Mesendoderm (in vitro differentiated cells): ENCODE results near the gene C22orf31.

ENCODE experiments used
- DNase-seq: peaks from one replicate; pipeline ENCODE4 v3.0.0; 2013
- H2AK5ac ChIP-seq: 2 replicates; pipeline ENCODE4 v1.6.1; 2013; ENCODE audit warnings: low read length, inconsistent platforms
- H2BK120ac ChIP-seq: 2 replicates; pipeline ENCODE4 v1.6.1; 2013; ENCODE audit warnings: low read depth, mild to moderate bottlenecking, low read length, moderate library complexity, mixed read lengths
- H2BK15ac ChIP-seq: replicated peaks from 2 replicates; pipeline ENCODE4 v1.6.1; 2013; ENCODE audit warnings: low read depth, mild to moderate bottlenecking, moderate library complexity
- H2BK5ac ChIP-seq: 2 replicates; pipeline ENCODE4 v1.6.1; 2013; ENCODE audit warnings: low read length, inconsistent platforms
- H3K18ac ChIP-seq: 2 replicates; pipeline ENCODE4 v1.6.1; 2013; ENCODE audit warnings: mild to moderate bottlenecking, low read length, mixed read lengths
- H3K23ac ChIP-seq: one replicate; pipeline ENCODE4 v1.6.1; 2013; ENCODE audit warnings: low read length
- H3K27ac ChIP-seq: 2 replicates; pipeline ENCODE4 v1.5.1; 2013; ENCODE audit warnings: low read depth, mild to moderate bottlenecking, inconsistent platforms, low read length, moderate library complexity
- H3K27me3 ChIP-seq: 2 replicates; pipeline ENCODE4 v1.6.1; 2013; ENCODE audit warnings: low read length, control low read depth, mild to moderate bottlenecking, inconsistent platforms; ENCODE audit not compliant: insufficient read depth, poor library complexity
- H3K36me3 ChIP-seq: 2 replicates; pipeline ENCODE4 v1.6.1; 2013; ENCODE audit warnings: low read length, inconsistent platforms; ENCODE audit not compliant: control insufficient read depth, insufficient read depth
- H3K4ac ChIP-seq: one replicate; pipeline ENCODE4 v1.6.1; 2013; ENCODE audit warnings: low read depth, mild to moderate bottlenecking, low read length, moderate library complexity
- H3K4me1 ChIP-seq: 2 replicates; pipeline ENCODE4 v1.6.1; 2013; ENCODE audit warnings: low read depth, low read length, inconsistent platforms; ENCODE audit not compliant: control insufficient read depth
- H3K4me2 ChIP-seq: 2 replicates; pipeline ENCODE4 v1.6.1; 2013; ENCODE audit warnings: low read length
- H3K4me3 ChIP-seq: 2 replicates; pipeline ENCODE4 v1.5.1; 2013; ENCODE audit warnings: mild to moderate bottlenecking, low read length
- H3K56ac ChIP-seq: one replicate; pipeline ENCODE4 v1.6.1; 2013; ENCODE audit warnings: low read length
- H3K79me1 ChIP-seq: 2 replicates; pipeline ENCODE4 v1.6.1; 2013; ENCODE audit warnings: low read length, inconsistent platforms
- H3K79me2 ChIP-seq: 2 replicates; pipeline ENCODE4 v1.6.1; 2013; ENCODE audit warnings: mild to moderate bottlenecking, low read length; ENCODE audit not compliant: control insufficient read depth, insufficient read depth
- H3K9ac ChIP-seq: 2 replicates; pipeline ENCODE4 v1.6.1; 2013; ENCODE audit warnings: low read length, inconsistent platforms
- H4K5ac ChIP-seq: one replicate; pipeline ENCODE4 v1.6.1; 2013; ENCODE audit warnings: low read length
- H4K8ac ChIP-seq: one replicate; pipeline ENCODE4 v1.6.1; 2013; ENCODE audit warnings: low read depth, mild to moderate bottlenecking, control low read depth, low read length, moderate library complexity
- WGBS: extraction: QIAGEN DNeasy Blood & Tissue Kit; methylation state at CpG from one replicate; pipeline ENCODE4 v1.1.7; 2013; ENCODE audit warnings: low lambda C conversion rate, missing lambda C conversion rate; ENCODE audit not compliant: insufficient coverage; ENCODE audit errors: extremely low coverage; 5-methylcytosine and 5-hydroxymethylcytosine counted together

C22orf31 gene

GRCh38 chr22:29080106-29080975 is 18.7 kb upstream of the C22orf31 start:
- H3K18ac ChIP-seq = no peak overlapping the region
- H3K27me3 ChIP-seq = no peaks in the 10 kb centered on the region
- no peak overlapping the region for H2BK5ac ChIP-seq
- H4K5ac ChIP-seq = no peak overlapping the region
- no peak overlapping the region for H3K4me2 ChIP-seq
- no peak overlapping the region for H3K27ac ChIP-seq
- no peak overlapping the region for H3K4ac ChIP-seq
- no peak for DNase-seq
- H2AK5ac ChIP-seq = no peak overlapping the region
- no peak overlapping the region for H4K8ac ChIP-seq
- H3K36me3 ChIP-seq = no peaks in the 10 kb centered on the region
- H3K79me1 ChIP-seq = no peaks in the 10 kb centered on the region
- H3K4me1 ChIP-seq = no peaks in the 10 kb centered on the region
- no peak overlapping the region for H3K9ac ChIP-seq
- WGBS = no CpG with 5 or more reads among the region's 7 CpGs
- H3K4me3 ChIP-seq = no peak overlapping the region
- no peak overlapping the region for H3K23ac ChIP-seq
- no peak overlapping the region for H2BK120ac ChIP-seq
- H2BK15ac ChIP-seq = no peak overlapping the region
- no peak overlapping the region for H3K56ac ChIP-seq
- no peaks in the 10 kb centered on the region for H3K79me2 ChIP-seq

GRCh38 chr22:29079218-29079901 is 17.7 kb upstream of the C22orf31 start:
- H2BK5ac ChIP-seq = no peak overlapping the region

DNA sequence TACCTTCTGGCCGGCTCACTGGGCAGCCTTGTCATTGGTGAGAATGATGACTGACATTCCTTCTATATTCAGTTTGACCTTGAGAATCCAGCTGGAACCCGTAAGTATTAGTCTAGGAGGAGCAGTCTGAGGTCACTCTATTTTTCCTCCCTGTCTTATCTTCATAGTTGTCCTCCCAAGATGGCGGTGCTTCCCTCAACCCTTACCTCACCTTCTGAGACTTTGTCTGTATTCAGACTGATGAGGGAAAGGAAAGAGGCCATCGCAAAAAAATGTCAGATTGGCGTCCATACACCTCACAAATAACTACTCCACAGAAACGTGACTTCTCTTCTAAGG is 17.2 kb upstream of the C22orf31 start:
- no peak overlapping the region for H3K23ac ChIP-seq
- H2AK5ac ChIP-seq = no peak overlapping the region
- no peak overlapping the region for H4K5ac ChIP-seq
- H2BK5ac ChIP-seq = no peak overlapping the region
- H3K4me1 ChIP-seq = no peaks in the 10 kb centered on the region
- no peaks in the 10 kb centered on the region for H3K36me3 ChIP-seq
- H3K27me3 ChIP-seq = no peaks in the 10 kb centered on the region
- no peak overlapping the region for H3K27ac ChIP-seq
- H3K56ac ChIP-seq = no peak overlapping the region
- no peak overlapping the region for H3K4ac ChIP-seq
- no peak overlapping the region for H3K4me3 ChIP-seq
- no peaks in the 10 kb centered on the region for H3K79me2 ChIP-seq
- no peak overlapping the region for H3K18ac ChIP-seq
- H3K79me1 ChIP-seq = no peaks in the 10 kb centered on the region
- no peak overlapping the region for H3K9ac ChIP-seq
- no peak overlapping the region for H2BK15ac ChIP-seq
- DNase-seq = no peak
- no peak overlapping the region for H2BK120ac ChIP-seq
- H4K8ac ChIP-seq = no peak overlapping the region
- no peak overlapping the region for H3K4me2 ChIP-seq
- WGBS = no CpG with 5 or more reads among the region's 6 CpGs

More at GRCh38 chr22:29079218-29079901, 17.7 kb upstream of the C22orf31 start:
- Histone ChIP-seq H3K36me3 (no peaks in the 10 kb centered on the region), H3K4me3 (no peak overlapping the region), H3K79me2 (no peaks in the 10 kb centered on the region), H3K4ac (no peak overlapping the region), H3K56ac (no peak overlapping the region), H3K79me1 (no peaks in the 10 kb centered on the region), H3K27me3 (no peaks in the 10 kb centered on the region), H3K18ac (no peak overlapping the region), H3K4me2 (no peak overlapping the region), H3K27ac (no peak overlapping the region), H4K5ac (no peak overlapping the region), H2AK5ac (no peak overlapping the region), H2BK120ac (no peak overlapping the region), H2BK15ac (no peak overlapping the region), H4K8ac (no peak overlapping the region), H3K23ac (no peak overlapping the region), H3K9ac (no peak overlapping the region), H3K4me1 (no peaks in the 10 kb centered on the region)
- DNase-seq = no peak
- no CpG with 5 or more reads among the region's 8 CpGs for WGBS

GRCh38 chr22:29078036-29078868 is 16.6 kb upstream of the C22orf31 start:
- Histone ChIP-seq H3K18ac (no peak overlapping the region), H4K8ac (no peak overlapping the region), H3K27ac (no peak overlapping the region), H3K23ac (no peak overlapping the region), H2AK5ac (no peak overlapping the region), H3K79me1 (no peaks in the 10 kb centered on the region), H3K56ac (no peak overlapping the region), H3K4me2 (no peak overlapping the region), H3K36me3 (no peaks in the 10 kb centered on the region), H3K79me2 (no peaks in the 10 kb centered on the region), H3K27me3 (peaks cover 1% of the 10 kb centered on the region), H3K4me1 (no peaks in the 10 kb centered on the region), H2BK120ac (no peak overlapping the region), H3K9ac (no peak overlapping the region), H2BK5ac (no peak overlapping the region), H3K4me3 (no peak overlapping the region), H2BK15ac (no peak overlapping the region), H4K5ac (no peak overlapping the region), H3K4ac (no peak overlapping the region)
- WGBS = no CpG with 5 or more reads among the region's 6 CpGs
- DNase-seq = no peak

DNA sequence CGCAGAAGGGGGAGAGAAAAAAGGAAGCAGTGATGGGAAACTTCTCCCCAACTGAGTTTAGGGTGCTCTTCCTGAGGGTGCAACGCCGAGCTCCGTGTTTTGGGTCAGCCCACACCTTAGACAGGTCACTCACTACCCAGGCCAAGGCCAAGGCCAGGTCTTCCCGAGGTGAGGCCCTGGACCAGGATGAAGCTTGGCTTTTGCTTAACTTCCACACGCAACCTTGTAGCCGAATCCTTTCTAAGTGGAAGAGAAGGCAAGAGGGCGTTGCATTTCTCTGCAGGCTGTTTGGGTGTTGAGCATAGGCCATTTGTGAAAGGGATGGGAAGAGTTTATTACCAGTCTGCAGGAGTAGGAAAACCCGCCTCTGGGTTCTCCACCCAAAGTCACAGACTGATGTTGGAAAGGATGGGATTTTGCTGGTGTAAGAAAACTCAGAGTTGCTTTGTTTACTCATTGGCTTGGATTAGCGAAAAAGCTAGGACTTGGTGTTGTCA is 12.7 kb upstream of the C22orf31 start:
- WGBS = no CpG with 5 or more reads among the region's 10 CpGs
- Histone ChIP-seq H3K4ac (no peak overlapping the region), H3K27me3 (peaks cover 5% of the 10 kb centered on the region), H3K23ac (no peak overlapping the region), H3K18ac (no peak overlapping the region), H3K4me2 (peak overlapping the region; percentile 88), H2BK120ac (no peak overlapping the region), H2BK15ac (no peak overlapping the region), H4K8ac (no peak overlapping the region), H3K79me1 (no peaks in the 10 kb centered on the region), H2AK5ac (no peak overlapping the region), H3K9ac (peak overlapping the region; percentile 70), H3K27ac (no peak overlapping the region), H3K79me2 (no peaks in the 10 kb centered on the region), H3K4me3 (no peak overlapping the region), H4K5ac (no peak overlapping the region), H2BK5ac (no peak overlapping the region), H3K36me3 (no peaks in the 10 kb centered on the region), H3K56ac (no peak overlapping the region), H3K4me1 (no peaks in the 10 kb centered on the region)
- no peak for DNase-seq
